GM12878 (cell line): Measurements from ENCODE around the gene INA.

ENCODE experiments used
- CHD2 ChIP-seq: IDR thresholded peaks from 2 replicates; pipeline ENCODE4 v1.6.1; 2011; ENCODE audit warnings: low read depth, low read length, improper control_type of control experiment, borderline replicate concordance
- CREM ChIP-seq: IDR thresholded peaks from 2 replicates; pipeline ENCODE4 v1.6.1; 2014; ENCODE audit warnings: antibody characterized with exemption, low read depth
- CTCF ChIP-seq, 3 experiments: IDR thresholded peaks in 2 of 3; conservative IDR thresholded peaks in 1 of 3; 2 replicates each; pipeline ENCODE4 v1.5.1; 2011; ENCODE audit warnings: low read depth in 3 of 3, low read length in 3 of 3, mild to moderate bottlenecking in 3 of 3, control low read depth in 2 of 3, moderate library complexity in 2 of 3, inconsistent platforms in 1 of 3, mixed read lengths in 1 of 3; ENCODE audit not compliant: control insufficient read depth in 2 of 3, insufficient read depth in 1 of 3; ENCODE audit errors: extremely low read depth in 1 of 3
- TARDBP ChIP-seq: IDR thresholded peaks from 2 replicates; pipeline ENCODE4 v1.6.1; 2016; ENCODE audit warnings: borderline replicate concordance
- YY1 ChIP-seq: IDR thresholded peaks from 2 replicates; pipeline ENCODE4 v1.6.1; 2011; ENCODE audit warnings: low read depth, mild to moderate bottlenecking, low read length

- peak in 2 of 3 experiments; percentile 43 to 60; a peak in 4 of 6 replicates for TF ChIP-seq CTCF (IDR thresholded peaks at IDR 0.05 in 2 of 3, conservative IDR thresholded peaks at IDR 0.05 in 1 of 3; ENCODE audit: control insufficient read depth in 2 of 3, extremely low read depth in 1 of 3, insufficient read depth in 1 of 3, low read depth in 3 of 3, low read length in 3 of 3)
- no peak for TF ChIP-seq CREM
- TF ChIP-seq CHD2 = no peak
- no peak for TF ChIP-seq TARDBP
- no peak for TF ChIP-seq YY1
Observed at GRCh38 chr10:103333934-103334520, 57.1 kb downstream of the INA start.
